Pons (tissue), 1 donor: ENCODE measurements around the gene MST1.
"Not testable (repeated sequence)": the region's sequence is repeated elsewhere in the genome, so short reads cannot be mapped to it uniquely, and the experiment has no call there.

Experiments
- DNase-seq: peaks from one replicate; pipeline ENCODE4 v3.0.0-alpha.2; 2016; ENCODE audit warnings: low spot score

Gene MST1

GRCh38 chr3:49700453-49701128 is 11.3 kb upstream of the MST1 start:
- DNase-seq: no peak

- DNase-seq: no peak
These were observed 10.7 kb upstream of the MST1 start for GRCh38 chr3:49700014-49700413.

GRCh38 chr3:49699281-49699979 is 10.2 kb upstream of the MST1 start:
- DNase-seq: no peak

GRCh38 chr3:49695350-49696015 is 6.2 kb upstream of the MST1 start:
- DNase-seq: not testable (repeated sequence)

- DNase-seq: not testable (repeated sequence)
These were observed 5.3 kb upstream of the MST1 start for GRCh38 chr3:49694409-49695070.

GRCh38 chr3:49691481-49691880 is 2.2 kb upstream of the MST1 start:
- DNase-seq: not testable (repeated sequence)

- DNase-seq: not testable (repeated sequence)
These were observed 1.6 kb upstream of the MST1 start for GRCh38 chr3:49690856-49691255.

- DNase-seq: not testable (repeated sequence)
These were observed 792 bp upstream of the MST1 start for GRCh38 chr3:49689908-49690624.

GRCh38 chr3:49688338-49689045 is 782 bp downstream of the MST1 start:
- DNase-seq: not testable (repeated sequence)

- DNase-seq: not testable (repeated sequence)
These were observed 1.9 kb downstream of the MST1 start for GRCh38 chr3:49687424-49687795.

- not testable (repeated sequence) for DNase-seq
These were observed 2.4 kb downstream of the MST1 start for GRCh38 chr3:49686769-49687423.

GRCh38 chr3:49686346-49686745 is 2.9 kb downstream of the MST1 start:
- not testable (repeated sequence) for DNase-seq

GRCh38 chr3:49685846-49686245 is 3.4 kb downstream of the MST1 start:
- not testable (repeated sequence) for DNase-seq

GRCh38 chr3:49685103-49685502 is 4.2 kb downstream of the MST1 start:
- not testable (repeated sequence) for DNase-seq

- not testable (repeated sequence) for DNase-seq
These were observed 4.8 kb downstream of the MST1 start for GRCh38 chr3:49684453-49684852.

GRCh38 chr3:49683162-49683561 is 6.1 kb downstream of the MST1 start:
- DNase-seq: no peak

- DNase-seq: no peak
These were observed 7.7 kb downstream of the MST1 start for GRCh38 chr3:49681543-49681942.

- no peak for DNase-seq
These were observed 8.1 kb downstream of the MST1 start for GRCh38 chr3:49681232-49681522.

GRCh38 chr3:49680493-49681231 is 8.6 kb downstream of the MST1 start:
- no peak for DNase-seq

GRCh38 chr3:49675912-49676311 is 13.4 kb downstream of the MST1 start:
- DNase-seq: no peak
